GM12874 (cell line): Measurements from ENCODE around the gene ZCCHC7.

ENCODE experiments used
- TF ChIP-seq, protein P1 (sequence below): IDR thresholded peaks from 2 replicates; pipeline ENCODE4 v1.5.1; 2011; ENCODE audit warnings: low read depth, mild to moderate bottlenecking, control low read depth, low read length, moderate library complexity; ENCODE audit not compliant: insufficient read depth

Gene ZCCHC7

DNA sequence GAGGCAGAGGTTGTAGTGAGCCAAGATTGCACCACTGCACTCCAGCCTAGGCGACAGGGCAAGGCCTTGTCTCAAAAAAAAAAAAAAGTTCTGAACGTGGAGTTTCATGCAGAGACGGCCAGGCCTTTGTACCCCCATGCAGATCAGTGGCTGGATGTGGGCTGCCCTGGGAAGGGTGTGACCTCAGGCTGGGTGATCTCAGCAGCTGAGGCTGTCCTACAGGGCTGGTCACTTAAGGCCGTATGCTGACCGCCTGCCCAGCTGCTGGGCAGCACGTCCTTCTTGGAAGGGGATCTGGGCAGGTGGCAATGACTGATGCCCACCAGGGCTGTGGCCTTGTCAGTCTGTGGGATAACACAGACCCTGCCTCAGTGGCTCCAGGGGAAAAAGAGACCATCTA, 264.9 kb downstream of the ZCCHC7 start:
- TF ChIP-seq, protein P1, sequence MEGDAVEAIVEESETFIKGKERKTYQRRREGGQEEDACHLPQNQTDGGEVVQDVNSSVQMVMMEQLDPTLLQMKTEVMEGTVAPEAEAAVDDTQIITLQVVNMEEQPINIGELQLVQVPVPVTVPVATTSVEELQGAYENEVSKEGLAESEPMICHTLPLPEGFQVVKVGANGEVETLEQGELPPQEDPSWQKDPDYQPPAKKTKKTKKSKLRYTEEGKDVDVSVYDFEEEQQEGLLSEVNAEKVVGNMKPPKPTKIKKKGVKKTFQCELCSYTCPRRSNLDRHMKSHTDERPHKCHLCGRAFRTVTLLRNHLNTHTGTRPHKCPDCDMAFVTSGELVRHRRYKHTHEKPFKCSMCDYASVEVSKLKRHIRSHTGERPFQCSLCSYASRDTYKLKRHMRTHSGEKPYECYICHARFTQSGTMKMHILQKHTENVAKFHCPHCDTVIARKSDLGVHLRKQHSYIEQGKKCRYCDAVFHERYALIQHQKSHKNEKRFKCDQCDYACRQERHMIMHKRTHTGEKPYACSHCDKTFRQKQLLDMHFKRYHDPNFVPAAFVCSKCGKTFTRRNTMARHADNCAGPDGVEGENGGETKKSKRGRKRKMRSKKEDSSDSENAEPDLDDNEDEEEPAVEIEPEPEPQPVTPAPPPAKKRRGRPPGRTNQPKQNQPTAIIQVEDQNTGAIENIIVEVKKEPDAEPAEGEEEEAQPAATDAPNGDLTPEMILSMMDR, result no peak

DNA sequence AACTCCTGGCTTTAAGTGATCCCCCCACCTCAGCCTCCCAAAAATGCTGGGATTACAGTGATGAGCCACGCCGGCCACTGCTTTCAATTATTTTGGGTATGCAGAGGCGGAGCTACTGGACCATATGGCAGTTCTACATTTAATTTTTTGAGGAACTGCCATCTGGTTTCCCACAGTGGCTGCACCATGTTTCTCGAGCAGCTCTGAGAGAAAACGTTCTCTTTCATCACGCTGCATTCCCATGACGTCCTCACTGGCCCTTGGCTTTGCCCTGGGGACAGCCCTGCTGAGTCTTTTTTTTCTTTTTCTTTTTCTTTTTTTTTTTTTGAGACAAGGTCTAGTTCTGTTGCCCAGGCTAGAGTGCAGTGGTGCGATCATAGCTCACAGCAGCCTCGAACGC, 266.6 kb downstream of the ZCCHC7 start:
- TF ChIP-seq, protein P1, result no peak

DNA sequence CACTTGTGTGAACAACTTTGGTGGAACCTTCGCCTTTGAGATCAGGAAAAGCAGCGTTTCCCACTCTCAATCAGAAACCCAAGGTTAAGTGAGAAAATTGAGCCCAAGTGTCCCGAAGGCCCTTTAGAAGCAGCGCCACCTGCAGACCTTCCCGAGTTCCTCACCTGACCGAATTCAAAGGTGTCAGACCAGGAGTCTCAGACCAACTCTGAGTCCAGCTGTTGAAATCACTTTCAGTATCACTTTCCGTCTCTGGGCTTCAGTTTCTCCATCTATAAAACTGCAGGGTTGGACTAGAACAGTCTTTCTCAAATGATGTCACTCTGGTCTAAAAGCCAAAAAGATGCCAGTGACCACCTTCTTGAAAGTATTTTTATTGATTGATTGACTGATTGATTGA, 270.4 kb downstream of the ZCCHC7 start:
- TF ChIP-seq, protein P1, result peak; percentile 78

DNA sequence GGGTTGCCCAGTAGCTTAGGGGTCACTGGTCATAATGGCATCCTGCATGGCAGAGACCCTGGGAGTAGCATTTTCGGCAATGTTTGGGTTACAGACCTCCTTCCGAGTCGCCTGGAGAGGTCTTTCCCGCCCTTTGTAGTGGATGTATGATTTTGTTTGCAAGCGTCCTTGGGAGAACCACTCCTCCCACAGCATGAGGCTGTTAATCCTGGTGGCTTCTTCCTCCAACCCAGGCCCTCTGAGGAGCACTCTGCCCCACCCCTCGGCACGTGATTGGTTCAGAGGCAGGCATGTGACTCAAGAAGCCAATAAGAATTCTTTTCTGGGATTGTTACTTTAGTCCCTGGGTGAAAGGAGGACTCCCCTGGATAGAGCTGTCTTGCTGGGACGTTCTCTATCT, 271.9 kb downstream of the ZCCHC7 start:
- TF ChIP-seq, protein P1, result no peak

DNA sequence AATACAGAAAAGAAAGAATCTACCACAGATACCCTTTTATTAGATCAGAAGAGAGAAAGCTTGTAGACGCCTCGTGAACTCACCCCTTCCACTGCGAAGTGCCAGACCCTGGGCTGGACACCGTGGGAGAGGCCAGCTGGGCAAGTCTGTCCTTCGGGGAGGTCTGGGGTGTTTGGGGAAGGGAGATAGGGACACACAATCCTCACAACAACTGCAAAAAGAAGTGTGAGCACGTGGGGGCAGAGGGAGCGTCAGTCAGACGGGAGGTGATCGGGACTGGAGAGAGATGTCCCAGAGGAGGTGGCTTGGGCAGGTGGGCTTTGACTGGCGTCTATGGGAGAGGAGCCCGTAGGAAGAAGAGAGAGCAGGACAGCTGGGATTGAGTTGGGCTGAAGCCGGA, 274.9 kb downstream of the ZCCHC7 start:
- TF ChIP-seq, protein P1, result no peak

DNA sequence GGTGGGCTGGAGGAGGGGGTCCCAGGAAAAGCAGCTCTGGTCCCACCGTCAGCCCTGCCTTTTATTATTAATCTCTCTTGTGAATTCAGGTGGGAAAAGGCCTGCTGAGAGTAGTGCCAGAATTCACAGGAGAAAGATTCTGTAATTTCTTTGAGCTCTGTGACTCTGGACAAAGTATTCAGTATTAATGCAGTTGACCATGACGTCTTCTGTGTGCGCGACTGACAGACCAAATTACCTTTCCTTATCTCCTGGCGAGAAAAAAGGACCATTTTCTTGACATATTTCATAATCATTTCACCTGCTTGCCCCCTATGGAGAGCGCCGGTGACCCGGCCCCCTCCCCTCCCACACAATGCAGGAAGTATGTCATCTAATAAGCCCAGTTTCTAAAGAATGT, 275.3 kb downstream of the ZCCHC7 start:
- TF ChIP-seq, protein P1, result no peak

DNA sequence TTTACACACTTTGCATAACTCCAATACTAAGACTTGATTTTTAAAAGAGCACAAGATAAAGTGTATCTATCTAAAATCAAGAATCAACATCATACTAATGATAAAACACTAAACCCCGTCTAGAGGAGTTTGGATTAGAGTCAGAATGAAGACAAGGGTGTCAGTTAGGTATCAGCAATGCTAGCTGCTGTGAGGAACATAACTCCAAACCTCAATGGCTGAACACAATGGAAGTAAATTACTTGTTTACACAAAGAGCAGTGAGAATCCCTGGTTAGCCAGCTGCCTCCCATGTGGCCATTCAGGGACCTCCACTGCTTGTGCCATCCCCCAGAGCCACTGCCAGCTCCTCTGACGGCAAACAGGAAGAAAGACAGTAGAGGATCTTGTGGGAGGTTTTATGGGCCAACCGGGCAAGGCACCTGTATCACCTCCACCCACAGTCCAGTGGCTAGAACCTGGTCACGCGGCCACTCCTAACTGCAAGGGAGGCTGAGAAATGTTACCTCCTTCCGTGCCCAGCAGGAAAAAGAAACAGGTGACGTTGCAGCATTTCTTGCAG, 278.2 kb downstream of the ZCCHC7 start:
- TF ChIP-seq, protein P1, result no peak
